HG03045 (cell line): ENCODE results near the gene CHRND.

Experiments used
- ATAC-seq: cut with Tn5 transposase; IDR thresholded peaks from one replicate; pipeline ENCODE4 v1.9.1; 2021; ENCODE audit warnings: mild to moderate bottlenecking, moderate library complexity; ENCODE audit not compliant: unreplicated experiment

CHRND gene

DNA sequence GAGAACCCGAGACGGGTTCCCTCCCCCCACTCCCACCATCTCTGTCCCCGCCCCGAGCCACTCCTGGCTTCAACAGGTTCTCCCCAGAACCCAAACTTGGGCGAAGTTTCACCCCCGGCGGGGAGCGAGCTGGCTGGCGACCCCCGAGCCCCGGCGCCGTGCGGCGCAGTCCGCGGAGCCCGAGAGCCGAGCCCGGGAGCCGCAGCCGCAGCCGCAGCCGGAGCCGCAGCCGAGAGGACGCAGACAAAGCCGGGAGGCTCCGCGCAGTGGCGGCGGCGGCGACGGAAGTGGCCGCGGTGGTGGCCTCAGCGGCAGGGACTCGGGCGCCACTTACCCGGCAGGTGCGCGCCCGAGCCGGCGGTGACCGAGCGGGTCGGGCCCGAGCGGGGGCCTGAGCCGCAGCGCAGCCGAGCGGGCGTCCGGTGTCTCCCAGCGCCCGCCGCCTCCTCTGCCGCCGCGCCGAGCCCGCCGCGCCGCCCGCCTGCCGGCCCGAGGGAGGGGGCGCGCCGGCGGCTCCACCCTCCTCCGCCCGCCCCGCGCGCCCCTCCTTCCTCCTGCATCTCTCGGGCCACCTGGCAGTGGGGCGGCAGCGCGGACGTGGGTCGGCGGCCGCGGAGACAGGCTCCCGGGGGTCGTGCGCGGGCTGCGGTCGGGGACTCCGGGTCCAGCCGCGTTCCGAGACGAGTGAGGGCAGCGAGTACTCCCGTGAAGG is 38.4 kb upstream of the CHRND start, which contains the start of gene ECEL1:
ECEL1 (minus strand) TSS at position 450 of the 712 bp plus-strand sequence. CDS start 1,181 bp downstream, outside the sequence.
- ATAC-seq, result no peak

DNA sequence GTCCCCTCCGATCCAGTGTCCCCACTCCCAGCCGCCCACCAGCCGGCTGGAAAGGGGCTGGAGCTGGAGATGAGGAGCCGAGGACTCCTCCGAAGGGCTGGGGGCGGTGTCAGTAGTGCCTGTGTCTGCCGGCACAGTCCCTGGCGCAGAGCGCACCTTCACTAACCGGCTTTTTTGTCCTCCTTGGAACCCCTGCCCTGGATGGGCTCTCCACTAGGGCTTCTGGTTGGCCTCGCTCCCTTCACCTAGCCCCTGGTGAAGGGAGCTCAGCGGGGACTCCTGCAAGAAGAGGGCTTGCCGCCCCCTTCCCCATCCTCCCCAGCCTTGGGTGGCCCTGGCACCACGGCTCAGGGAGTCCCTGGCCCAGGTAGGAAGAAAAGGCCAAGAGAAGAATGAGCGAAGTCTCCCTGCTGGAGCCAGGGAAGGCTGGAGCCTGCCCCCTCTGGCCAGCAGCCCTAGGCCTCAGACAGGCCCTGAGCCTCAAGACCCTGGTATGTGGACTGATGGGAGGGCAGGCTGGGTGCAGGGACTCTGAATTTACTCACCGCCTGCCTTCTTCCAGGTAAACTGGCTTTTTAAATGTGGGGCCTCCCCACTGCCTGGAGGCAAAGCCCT is 37.8 kb upstream of the CHRND start:
- ATAC-seq, result no peak

DNA sequence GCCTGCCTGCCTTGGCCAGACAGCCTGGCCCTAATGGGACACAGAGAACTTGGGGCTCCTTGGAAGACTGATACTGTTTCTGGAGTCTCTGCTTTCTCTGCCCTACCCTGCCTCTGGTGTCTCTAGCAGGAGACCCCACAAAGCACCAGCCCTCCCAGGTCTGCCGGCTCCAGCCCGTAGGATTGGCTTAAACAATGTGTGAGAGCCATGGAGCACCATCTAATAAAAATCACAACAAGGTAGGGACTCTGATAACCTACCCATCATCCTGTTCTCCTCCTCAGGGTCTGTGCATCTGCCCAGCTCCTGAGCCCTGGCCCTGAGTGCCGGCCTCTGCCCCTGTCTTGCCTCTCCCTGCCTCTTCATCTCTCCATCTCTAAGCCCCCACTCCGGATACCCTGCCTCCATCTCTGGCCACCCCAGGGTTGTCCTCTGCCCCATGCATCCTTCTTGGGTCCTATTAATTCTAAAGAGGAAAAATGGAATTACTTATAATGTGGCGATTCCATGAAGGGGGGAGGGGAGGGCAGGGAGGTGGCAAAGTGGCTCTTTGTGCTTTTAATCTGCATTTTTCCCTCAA is 37.1 kb upstream of the CHRND start:
- ATAC-seq, result no peak

DNA sequence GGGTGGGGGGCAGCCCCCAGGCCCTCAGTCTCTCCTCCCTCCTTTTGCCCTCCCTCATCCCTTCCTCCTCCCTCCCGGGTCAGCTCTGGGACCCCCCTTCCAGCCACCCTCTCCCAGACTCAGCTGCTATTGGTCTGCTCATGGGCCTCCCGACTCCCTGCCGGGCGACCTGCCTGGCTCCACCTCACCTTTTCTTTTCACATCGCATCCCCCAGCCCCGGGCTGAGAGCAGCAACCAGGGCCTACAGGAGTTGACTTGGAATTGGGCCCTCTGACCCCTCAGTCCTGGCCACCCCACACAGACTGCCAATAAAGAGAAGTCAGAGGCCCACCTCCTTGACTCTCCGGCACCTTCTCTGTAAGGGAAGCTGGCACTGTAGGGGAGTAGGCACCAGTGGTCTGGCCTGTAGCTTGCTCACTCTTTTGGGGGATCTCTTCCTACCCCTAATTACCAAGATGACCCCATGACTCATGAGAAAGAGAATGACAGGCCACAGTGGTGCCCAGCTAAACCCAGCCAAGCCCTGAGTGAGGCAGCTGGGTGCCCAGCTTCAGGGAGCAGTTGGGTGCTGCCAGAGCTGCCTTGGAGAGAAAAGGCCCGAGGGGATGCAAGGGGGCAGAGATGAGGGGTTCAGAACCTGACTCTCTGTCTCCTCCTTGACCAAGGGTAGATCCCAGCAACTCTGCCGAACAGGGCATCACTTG is 36.3 kb upstream of the CHRND start:
- ATAC-seq, result no peak

DNA sequence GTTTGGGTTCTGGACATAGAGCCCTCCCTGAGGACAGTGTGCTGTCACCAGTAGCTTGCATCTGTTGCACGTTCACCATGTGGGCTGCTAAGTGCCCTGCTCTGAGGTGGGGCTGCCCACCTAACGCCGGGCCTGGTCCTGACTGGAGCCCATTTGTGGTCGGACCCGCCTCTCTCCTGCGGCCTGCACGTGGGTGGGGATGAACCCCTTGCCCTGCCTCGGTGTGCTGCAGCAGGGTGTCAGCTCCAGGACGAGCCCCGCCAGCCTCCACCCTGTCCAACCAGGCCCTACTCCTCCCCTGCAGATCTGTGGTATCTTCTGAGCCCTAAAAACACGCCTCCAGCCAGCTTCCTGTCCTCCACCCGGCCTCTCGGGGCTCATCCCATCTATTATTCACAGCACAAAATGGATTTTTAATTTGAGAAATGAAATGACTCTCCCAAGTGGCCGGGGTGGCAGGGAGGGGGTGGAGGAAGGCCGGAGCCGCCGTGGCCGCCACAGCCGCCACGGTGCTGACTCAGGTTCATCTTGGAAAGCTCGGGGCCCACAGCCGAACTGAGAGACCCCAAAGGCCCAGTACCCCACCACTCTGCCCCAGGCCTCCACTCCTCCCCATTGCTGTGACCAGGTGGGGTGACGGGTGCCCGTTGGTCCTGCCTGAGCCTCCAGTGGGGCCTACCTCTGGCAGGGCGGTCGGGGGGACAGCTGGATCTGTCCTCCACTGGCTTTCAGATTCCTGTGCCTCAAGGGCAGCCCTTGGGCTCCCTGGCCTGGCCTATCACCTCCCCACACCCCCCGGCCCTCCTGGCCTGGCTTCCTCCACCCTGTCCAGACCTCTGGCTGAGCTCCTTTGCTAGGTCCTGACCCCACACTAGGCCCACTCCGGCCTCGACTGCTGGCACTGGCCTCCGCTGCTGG is 35.5 kb upstream of the CHRND start:
- ATAC-seq, result no peak

DNA sequence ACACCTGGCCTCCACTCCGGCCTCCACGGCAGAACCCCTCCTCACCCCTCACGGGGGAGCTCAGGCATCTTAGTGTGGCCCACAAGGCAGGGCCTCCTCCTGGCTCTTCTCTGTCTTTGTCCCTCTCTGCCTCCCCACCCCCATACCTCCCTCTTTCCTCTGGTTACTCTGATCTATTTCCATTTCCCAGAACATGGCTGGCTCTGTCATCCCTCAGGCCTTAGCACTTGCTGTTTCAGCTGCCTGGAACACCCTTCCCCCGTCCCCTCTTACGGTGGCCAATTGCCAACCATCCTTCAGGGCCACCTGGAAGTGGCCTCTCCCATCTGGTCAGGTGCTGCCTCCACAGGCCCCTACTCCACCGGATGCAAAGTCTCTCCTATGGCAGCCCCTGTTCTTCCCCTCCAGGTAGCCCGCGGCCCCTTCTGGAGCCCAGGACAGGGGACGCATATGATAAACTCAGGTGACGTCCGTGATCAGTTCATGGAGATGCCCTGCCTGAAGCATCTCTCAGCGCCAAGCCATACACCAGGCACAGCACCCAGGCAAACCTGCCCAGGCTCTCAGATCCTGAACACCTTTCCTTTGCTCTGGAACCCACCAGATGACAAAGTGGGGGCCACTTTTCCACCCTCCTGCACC is 34.7 kb upstream of the CHRND start:
- no peak for ATAC-seq

DNA sequence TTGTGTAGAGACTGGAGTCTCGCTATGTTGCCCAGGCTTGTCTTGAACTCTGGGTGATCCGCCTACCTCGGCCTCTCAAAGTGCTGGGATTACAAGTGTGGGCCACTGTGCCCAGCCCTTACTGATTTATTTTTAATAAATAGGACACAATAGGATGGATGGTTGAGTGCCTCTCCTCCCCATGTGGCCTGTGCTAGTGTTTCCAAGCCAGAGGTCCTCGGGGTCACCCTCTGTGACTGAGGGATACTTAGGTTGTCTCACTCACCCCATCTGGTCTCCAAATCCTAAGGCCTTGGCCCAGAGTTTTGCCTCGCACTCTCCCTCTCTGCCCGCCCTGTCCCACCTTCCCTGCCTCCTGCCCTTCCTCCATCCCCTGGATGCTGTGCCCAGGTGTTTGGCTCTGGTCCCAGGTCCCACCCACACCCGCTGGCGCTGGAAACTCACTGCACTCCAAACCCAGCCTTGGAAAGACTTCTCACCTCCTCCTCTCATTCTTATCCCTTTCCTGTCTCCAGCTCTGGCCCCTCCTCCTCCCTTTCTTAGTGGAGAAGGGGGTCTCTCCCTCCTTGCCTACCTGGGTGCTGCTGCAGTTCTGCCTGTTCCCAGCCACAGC is 33.6 kb upstream of the CHRND start:
- no peak for ATAC-seq

DNA sequence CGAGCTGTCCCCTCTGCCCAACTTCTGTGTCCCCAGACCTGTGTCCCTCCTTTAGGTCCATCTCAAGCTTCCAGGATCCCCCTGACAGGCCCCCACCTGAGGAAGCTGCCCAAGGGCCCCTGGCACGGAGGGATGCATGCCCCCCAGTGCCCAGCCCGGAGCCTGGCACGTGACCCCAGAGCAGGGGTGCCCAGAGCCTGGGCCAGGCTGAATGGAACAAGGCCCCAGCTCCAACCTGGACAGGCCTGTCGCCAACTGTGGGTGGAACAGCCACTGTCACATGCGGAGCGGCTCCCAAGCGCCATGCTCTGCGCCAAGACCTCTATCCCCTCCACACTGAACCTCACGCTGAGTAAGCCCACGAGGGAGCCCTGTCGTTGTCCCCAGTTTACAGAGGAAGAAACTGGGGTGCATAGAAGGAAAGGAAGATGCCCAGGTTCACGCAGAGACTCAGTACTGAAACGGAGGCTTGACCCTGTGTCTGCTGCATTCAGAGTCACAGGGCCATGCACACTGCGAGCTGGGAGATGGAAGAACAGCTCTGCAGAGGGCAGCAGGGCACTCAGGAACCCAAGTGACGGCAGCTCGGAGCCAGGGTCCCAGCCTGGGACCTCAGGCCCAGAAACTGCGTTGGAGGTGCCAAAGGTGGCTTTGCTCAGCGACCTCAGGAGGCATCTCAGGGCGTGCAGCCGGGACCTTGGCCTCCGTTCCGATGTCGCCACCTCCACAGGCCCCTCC is 32.8 kb upstream of the CHRND start:
- no peak for ATAC-seq

DNA sequence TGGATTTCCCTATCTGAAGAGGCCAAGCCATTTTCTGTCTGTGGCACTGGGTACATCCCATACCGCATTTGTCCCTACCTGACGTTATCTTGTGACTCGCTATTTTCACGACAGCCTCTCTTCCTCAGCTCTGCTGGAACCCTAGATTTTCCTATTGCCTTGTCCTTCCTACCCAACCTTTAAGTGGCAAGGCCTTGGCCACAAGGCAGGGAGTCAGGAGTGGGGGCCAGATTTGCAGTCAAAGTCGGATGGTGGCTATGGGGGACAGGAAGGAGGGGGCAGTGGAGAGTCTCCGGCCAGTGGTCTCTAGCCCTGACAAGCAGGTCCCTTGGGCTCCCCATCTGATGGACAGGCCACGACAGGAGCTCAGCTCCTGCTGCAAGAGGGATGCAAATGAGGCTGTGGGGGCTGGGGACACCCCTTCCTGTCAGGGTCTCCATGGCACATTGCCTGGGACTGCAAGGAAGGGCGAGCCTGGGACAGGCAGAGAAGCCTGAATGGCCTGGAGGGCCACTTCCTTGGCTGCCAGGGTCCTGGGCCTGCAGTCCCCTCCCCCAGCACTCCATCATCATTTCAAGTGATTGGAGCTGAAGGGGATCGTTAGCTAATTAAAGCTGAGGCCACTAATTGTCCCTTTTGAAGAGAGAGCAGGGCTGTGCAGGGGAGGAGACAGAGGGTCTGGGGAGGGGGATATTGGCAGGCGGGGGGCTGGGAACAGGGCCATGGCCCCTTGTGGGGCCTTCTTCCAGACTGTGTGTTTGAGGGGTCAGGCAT is 32.1 kb upstream of the CHRND start:
- no peak for ATAC-seq

DNA sequence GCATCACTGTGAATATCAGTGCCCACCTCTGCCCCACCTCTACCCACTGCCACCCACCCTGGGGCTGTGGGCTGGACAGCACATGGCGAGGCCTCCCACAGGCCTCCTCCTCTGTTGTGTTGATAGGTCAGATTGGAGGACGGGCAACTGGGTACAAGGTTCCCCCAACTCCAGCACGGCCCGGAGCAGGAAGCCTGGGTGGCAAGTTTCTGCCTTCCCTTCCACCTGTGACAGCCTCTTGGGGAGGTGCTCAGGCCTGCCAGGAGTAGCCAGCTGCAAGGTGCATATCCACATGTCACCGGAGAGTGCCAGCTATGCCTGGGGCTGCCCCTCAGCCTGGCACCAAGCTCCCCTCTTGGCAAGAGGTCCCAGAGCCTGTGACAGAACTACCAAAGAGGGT is 31.4 kb upstream of the CHRND start:
- ATAC-seq, result no peak

DNA sequence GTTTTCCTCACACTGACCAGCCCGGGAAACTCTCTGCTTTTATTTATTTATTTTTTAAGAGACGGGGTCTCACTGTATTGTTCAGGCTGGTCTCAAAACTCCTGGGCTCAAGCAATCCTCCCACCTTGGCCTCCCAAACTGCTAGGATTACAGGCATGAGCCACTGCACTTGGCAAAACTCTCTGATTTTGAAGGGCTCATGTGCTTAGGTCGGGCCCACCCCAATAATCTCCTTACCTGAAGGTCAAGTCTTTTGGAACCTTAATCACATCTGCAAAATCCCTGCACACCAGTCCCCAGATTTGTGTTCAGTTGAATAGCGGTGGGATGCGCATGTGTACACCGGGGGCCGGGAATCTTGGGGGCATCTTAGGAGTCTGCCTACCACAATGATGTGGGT is 30.7 kb upstream of the CHRND start:
- no peak for ATAC-seq

DNA sequence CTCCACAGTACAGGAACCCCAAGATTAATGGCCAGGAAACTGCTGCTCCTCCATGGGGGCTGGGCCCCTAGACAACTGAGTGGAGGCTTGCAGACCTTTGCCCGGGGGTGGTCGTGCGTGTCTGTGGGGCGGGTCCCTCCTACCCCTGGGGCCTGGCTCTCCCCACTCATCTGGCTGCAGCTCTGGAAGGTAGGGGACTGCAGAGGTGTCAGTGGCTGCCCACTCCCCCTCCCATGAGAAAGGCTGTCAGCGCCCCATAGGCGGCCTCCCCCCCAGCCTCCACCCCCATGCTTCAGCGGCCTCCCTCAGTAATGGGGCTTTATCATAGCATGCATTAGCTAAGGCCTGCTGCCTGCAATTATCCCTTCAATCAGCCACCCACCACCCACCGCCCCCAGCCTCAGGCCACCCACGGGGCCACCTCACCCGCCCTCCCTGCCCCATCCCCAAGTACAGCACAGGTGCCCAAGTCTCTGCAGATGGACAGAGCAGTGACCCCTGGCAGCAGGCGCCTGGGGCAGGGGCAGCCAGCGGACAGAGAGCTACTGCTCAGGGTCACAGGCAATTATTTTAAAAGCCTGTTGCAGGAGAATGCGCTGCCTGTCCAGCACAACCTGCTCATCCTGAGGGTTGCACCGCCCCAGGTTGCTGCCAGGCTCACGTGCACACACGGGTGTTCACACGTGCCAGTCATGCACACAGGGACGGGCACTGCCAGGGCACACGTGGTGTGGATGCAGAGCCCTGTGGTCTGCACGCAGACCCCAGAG is 29.3 kb upstream of the CHRND start:
- ATAC-seq, result no peak

DNA sequence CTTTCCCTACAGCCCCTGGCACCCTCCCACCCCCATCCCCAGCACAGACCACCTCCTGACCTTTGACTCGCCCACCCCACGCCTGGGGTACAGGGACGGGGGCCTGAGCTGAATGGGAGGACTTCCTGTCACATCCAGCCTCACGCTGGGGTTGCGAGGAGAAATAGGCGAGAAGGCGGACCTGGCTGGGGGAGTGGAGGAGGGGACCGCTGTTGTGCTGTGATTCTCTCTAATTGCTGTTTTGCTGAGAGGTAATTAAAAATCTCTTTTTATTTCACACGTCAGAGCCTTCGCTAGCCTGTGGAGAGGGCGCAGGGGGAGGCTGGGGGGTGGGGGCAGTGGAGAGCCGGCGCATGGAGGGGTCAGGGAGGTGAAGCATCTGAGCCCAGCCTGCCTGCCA is 28.6 kb upstream of the CHRND start:
- no peak for ATAC-seq

DNA sequence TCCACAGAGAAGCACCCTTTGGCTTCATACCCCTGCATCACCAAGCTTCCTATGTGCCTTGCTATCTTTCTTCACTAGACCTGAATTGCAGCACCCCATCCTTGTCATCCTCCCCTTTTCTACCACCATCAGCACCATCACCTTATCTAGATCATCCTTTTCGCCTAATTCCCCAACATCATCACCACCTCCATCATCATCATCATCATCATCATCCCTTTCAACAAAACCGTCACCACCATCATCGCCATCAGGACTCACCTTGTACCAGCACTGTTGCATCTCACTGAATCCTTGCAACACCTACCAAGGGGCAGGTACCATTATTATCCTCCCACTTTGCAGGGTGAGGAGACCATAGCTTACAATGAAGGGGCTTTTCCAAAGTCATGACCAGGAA is 27.5 kb upstream of the CHRND start:
- ATAC-seq, result no peak

DNA sequence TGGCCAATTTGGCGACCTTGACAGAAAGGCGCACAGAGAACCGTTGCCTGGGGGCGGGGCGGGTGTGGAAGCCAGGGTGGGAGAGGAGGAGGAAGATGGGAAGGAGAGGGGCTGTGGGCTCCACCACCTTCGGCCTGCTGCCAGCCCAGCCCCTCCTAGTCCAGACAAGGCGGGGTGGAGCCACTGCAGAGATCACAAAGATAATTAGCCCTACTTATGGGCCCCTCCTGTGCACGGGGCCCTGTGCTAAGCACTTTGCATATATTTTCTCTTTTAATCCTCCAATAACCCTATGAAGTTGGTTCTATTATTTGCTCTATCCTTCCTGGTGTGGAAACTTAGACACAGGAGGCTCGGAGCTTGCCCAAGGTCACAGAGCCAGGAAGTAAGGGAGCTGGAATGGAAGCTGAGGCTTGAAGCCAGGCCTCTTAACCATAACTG is 24.6 kb upstream of the CHRND start:
- no peak for ATAC-seq

DNA sequence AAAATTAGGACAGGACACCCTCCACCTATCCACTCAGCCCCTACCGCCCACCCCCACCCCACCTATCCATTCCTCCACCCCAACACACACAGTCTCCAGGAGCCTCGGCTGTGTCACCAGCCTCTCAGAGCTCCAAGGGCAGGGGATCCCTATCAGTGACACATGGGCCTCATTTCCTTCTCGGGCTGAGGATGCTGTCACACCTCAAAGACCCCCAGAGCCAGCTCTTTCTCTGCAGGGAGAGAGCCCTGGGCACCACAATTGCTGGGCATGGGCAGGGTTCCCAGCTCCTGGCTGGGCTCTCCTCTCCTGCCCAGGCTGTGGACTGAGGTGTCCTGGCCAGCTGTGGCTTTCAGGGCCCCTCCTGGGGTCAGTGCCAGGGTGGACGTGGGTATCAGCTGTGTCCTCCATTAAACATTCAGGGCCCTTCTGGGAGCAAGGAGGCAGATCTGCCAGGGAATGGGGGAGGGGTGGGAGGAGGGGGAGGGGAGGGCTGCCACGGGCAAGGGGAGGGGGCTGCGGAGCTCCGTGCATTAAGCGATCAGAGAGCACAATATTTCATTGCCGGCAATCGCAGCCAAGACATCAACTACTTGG is 24.1 kb upstream of the CHRND start:
- ATAC-seq, result no peak

DNA sequence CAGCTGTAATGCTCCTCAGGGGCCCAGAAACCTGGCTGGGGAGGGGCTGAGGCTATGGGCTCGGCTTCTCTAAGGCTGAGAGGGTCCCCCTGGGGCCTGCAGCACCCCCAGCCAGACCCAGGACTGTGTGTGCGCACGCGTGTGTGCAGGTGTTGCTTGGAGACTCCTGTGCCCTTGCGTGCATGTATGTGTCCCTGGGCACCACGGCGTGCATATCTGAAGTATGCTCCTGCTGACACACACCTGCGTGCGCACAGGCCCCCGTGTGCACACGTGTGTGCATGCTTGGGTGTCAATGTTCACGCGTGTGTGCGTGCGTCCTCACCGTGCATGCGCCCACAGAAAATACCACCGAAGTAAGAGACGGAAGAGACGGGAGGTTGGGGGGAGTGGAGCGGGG is 23.4 kb upstream of the CHRND start:
- ATAC-seq, result no peak
